Activated T-cell treated with anti-CD3 and anti-CD28 coated beads for 1 hour (primary cell): ENCODE results near the gene SLC5A10.

Experiments
- DNase-seq: peaks from one replicate; pipeline ENCODE4 v3.0.0-alpha.2; 2020; ENCODE audit warnings: low read depth

The SLC5A10 gene

DNA sequence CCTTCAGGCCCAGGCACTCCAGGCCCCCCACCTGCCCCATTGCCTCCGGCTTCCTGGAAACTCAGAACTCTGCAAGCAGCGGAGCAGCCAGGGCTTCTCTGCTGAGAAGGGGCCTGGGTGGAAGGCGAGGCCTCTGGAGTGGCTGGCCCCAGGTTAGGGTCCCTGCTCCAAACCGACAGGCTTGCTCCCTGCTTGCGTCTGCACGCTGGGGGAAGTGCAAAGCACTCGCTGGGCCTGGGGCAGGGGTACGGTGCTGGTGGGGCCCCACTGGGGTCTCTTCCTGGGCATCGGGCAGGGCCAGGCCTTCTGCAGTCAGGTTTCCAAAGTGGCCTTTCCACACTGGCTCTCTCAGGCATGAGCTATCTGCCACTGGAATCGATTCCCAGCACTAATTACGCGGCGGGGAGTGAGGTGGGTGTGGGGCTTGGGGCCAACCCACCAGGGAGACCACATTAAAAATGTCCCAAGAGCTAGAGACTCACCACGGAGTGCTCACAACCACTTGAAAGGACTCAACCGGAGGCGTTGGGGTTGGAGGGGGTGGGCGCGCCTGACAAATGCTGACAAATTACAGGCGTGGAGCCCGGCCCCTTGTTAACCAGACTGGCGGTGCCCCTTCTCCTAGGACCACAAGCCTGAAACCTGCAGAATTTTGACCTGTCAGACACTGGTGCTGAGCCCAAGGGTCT lies 34.7 kb downstream of the SLC5A10 start:
- DNase-seq: no peak

DNA sequence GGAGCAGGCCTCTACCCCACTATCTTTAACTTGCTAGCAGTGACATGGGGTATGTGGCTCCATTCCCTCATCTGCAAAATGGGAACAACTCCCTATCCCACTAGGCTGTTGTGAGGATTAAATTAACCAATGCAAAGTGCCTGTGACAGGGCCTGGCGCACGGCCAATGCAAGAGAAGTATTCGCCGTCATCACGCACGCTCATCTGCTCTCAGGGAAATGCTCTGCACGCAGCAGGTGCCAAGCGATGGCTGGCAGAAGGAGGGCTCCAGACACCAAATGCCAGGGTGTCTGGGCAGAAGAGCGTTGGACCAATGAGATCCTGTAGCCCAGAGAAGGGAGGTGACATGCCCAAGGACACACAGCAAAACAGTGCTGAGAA lies 35.3 kb downstream of the SLC5A10 start:
- DNase-seq: no peak

DNA sequence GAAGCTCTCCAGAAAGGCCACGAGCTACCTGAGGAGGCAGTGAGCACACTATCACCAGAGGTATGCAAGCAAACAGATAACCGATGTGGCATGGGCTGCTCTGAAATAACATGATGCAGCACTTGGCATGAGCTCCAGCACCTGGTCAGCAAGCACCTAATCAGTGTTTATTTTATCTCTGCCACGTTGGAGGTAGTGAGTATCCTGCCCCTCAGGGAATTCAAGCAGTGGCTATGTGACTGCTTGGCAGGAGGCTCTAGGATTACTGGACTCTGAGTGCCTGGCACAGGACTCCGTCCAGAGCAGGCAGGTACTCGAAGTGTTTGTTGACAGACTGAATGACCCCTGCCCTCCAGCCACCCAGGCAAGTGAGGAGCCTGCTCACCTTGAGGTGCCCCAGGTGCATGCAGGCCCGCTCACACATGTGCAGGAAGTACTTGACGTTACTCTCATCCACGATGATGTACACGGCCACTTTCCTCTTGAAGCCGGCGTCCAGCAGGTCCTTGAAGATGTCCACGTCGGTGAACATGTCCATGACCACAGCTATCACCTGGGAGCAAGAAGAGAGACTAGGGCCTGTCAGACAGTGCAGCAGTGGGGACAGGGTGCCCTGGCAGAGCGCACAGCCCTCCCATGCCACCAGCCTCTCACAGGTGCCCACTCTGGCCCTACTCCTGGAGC lies 36.0 kb downstream of the SLC5A10 start:
- DNase-seq: no peak

DNA sequence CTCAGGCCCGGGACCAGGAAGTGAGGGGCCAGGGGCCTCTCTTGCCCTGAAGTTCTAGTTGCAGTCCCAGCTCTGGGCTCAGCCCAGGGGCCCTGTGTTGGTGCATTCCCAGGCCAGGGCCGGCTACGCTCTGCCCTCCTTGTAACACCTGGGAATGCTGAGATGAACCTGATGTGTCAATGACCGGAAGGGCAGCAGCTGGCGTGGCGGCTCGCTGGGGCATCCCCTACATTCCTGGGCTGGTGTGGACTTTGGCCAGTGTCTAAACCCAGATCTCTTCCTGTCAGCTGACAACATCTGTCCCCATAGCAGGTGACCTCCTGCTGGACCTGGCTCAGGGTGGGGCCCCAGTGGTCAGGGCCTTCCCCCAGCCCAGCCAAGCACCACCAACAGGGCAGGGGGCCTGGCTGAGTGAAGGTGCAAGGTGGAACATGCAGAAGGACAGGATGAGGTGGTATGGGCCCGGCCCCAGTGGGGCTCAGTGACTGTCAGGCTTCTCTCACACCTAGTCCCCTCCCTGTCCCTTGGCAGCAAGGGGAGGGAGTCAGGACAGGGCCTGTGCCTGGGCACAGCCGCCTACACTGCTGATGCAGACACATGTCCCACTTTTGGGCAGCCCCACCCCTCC lies 36.7 kb downstream of the SLC5A10 start:
- DNase-seq: no peak

DNA sequence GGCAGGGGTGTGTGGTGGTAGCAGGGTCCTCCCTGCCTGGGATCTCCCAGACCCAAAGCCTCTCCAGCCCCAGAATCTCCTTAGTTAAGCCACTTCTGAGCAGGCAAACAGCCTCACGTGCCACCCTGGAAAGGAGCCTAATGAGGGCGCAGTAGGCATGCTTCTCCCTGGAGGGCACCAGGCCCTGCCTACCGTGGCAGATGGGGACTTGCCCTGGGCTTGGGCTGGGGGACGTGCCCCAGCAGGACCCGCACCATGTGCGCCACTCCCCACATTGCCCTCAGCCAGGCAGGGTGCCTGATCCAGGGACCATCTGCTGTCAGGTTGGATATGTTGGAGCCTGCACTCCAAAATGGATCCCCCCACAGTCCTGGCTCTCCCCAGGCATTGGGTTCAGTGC lies 38.4 kb downstream of the SLC5A10 start:
- DNase-seq: no peak

DNA sequence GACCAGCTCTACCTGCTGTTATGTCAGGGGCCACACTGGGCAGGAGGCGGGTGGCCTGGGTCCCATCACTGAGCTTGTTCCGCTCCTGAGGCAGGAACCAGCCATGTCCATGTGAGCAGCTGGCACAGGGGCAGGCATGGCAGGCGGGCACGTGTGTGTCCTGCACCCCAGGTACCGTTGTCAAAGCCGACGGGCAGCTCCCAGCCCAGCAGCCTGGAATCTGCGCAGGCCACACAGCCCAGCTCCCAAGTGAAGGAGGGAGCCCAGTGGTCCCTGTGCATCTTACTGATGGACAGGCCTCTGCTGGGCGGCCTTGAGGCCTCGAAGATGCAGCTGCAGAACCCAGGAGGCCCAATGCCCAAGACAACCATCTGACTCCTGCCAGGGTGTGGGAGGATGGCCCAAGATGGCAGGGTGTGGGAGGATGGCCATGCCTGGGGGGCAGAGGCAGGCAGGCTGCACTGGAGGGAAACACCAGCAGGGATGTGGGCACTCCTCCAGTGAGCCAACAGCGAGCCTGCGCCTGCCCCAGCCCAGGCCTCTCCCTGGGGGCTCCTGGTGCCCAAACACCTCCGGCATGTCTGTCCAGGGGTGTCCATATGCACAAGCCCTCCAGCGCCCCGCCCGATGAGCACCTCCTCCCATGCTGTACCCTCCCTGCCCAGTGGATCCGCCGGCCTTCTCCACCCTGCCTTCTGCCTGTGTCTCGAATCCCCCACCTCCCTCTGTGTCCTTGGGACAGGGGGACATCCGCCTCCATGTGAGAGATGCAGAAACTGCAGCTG lies 39.8 kb downstream of the SLC5A10 start:
- no peak for DNase-seq

DNA sequence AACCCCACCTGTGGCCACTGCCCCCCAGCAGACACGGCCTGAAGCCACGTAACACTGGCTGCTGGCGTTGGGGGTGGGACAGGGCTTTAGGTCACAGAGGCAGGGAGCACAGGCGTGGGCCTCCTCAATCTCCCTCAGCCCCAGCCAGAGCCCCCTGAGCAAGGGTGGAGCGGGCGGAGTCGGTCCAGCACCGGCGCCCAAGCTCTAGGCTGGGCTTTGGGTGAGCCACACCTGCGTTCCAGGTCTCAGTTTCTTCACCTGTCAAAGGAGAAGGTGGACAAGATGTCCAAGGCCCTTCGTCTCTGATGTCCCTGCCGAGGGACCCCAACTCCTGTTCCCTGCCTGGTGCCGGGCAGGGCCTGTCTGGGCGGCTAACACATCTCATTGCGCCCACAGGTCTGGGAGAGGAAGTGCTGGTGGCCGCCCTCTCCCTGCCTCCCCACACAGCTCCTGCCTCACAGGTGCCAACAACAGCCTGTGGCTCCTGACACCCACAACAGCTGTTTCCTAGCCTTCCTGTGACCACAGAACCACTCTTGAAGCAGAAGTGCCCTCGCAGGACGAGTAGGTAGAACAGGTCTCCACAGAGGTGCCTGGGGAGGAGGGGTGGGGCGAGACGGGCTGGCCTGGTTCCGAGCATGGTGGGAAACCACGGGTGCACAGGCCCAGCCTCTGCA lies 40.6 kb downstream of the SLC5A10 start:
- no peak for DNase-seq

DNA sequence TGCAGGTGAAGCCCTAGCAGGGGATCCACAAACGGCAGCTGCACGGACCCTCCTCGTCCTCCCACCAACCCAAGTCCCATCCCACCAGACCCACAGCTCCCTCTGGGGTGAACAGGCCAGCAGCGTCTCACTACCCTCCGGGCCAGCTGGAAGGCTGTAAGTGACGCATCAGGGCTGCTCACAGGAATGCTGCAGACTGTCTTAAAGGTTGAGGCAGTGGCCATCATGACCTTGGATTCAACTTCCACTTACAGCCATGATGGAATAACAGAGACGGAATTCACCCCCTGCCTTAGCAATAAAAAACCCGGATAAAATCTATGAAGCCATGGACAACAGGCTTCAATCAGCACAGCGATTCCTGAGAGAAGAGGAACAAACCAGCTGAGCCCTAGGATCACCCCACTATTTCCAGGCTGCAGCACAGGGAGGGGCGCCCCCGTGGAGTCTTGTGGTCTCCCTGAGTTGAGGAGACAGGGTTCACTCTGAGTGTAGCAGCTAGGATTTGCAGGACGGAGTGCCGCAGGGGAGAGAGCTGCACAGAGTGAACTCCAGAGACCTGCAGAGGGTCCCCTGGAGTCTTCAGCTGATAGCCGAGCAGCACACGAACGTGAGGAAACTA lies 42.1 kb downstream of the SLC5A10 start:
- no peak for DNase-seq

DNA sequence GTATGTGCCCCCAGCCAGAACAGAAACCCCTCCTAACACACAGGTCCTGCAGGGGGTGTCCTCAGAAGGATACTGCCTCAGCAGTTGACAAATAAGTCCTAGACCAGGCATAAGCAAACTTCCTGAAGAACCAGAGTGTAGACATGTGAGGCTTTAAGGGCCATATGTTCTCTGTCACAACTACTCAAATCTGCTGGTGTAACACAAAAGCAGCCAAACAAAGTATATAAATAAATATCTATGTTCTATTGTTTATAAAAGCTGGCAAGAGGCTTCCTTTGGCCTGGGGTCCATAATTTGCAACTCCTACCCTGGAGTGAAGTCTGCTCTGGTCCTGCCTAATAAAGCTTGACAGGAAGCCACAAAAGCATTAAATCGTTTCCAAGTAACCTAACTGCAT lies 42.7 kb downstream of the SLC5A10 start:
- no peak for DNase-seq

DNA sequence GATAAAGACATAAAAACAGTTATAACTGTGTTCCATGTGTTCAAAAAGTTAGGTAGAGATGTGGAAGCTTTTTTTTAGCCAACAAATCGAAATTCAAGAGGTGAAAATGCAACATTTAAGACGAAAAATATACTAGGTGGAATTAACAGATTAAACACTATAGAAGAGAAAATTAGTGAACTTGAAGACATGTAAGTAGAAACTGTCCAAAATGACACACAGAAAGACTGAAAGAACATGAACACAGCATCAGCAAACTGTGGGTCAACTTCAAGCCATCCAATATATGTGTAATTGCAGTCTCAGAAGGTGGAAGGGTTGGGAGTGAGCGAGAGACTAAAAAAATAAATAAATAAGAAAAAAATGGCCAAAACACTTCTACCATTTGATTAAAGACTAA lies 43.3 kb downstream of the SLC5A10 start:
- DNase-seq: no peak

DNA sequence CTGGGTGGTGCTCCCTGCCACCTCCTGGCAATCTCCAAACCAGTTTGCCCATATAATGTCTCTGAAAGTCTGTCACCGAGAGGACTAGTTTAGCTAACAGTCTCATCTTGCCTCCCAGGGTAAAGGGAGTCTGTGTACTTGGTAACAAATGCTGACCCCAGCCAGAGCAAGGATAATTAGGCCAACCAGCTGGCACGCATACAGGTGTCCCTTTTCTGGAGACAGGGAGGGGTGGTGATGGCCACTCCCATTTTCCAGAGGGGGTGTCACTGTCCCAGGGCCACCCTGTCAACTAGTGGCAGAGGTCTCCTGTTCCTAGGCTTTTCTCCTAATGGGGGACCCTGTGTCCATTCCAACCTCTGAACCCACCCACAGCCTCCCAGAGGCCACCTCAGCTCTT lies 44.5 kb downstream of the SLC5A10 start:
- no peak for DNase-seq

DNA sequence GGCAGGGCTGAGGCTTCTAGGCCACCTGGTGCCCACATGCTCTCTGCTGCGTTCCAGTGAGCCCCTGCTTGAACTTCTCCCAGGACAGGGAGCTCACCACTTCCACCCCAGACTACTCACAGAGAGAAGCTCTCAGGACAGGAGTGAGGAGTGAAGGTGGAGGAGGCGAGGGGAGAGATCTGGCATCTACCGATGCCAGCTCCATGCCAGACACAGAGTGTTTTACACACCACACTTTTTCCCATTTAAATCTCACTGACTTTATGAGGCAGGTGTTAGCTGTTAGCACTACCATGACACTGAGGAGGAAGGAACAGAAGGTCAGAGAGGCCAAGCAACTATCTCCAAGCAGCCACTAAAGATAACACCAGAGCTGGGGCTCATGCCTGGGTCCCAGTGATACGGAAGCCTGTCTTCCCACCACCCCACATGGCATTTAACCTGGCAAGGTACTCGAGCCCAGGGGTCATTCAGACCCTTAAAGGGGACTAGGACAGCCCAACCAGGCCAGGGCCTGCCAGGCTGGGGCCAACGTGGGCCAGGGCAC lies 45.8 kb downstream of the SLC5A10 start:
- DNase-seq: no peak

DNA sequence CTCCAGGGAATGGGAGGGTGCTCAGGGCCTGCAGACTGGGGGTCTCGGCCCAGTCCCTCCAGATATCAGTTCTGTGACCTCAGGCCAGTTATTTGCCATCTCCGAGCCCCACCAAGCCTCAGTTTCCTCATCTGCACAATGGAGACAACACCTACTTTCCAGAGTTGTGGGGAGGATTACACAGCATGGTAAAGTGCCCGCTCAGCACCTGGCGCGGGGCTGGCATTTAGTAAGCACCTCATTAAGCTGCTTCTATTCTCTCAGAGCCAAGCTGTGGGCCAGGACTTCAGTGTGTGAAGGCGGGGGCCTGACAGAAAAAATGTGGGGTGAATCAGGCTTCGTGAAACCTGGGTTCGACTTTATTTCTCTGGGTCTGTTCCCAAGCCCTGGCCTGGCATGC lies 47.4 kb downstream of the SLC5A10 start:
- no peak for DNase-seq

DNA sequence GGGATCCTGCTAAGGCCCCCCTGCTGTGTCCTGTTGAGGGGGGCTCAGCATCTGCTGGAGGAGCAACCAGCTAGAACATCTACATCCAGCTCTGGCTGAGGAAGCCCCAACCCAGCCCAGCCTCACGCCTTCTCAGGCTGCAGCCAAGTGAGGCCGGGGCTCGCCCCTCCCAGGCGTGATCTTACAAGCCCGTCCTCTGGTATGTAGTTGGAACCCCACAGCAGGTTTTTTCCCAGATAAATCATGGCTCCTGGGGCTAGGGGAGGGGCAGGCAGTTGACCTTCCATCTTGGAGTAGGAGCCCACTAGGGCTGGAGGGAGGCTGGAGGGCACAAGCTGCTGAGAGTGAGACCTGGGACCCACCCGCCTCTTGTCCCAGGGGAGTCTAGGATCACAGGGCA lies 47.9 kb downstream of the SLC5A10 start:
- no peak for DNase-seq

DNA sequence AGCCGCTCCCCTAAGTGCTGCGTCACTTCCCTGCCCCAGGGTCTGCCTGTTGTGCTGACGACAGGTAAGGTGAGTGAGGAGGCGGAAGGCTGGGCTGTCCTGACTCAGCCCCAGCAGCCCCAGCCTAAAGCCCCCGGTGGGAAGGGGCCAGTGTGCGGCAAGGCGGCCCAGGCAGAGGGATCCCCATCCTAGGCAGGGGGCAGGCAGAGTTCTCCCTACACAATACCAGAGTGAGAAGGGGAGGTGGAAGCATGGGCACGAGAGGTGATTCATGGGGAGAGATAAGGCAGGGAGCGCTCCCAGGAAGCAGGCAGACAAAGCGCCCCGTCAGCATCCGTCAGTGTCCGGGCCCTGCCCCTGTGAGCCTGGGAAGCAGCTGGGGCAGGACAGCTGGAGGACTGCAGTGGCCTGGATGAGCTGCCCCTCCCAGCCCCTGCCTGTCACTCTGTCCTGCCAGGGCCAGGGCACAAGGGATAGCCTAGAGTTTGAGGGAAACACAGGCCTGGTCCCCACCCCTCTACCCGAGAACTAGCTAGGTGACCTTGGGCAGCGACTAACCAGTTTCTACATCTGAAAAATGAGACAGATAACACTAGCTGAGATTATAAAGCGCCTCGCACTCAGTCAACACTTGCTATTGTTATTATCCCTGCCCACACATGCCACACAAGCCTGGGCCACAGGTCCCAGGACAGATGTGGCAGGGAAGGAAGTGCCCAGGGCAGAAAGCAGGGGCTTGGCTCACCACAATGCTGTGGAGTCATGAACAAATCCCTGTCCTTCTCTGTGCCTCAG lies 48.8 kb downstream of the SLC5A10 start:
- DNase-seq: no peak

DNA sequence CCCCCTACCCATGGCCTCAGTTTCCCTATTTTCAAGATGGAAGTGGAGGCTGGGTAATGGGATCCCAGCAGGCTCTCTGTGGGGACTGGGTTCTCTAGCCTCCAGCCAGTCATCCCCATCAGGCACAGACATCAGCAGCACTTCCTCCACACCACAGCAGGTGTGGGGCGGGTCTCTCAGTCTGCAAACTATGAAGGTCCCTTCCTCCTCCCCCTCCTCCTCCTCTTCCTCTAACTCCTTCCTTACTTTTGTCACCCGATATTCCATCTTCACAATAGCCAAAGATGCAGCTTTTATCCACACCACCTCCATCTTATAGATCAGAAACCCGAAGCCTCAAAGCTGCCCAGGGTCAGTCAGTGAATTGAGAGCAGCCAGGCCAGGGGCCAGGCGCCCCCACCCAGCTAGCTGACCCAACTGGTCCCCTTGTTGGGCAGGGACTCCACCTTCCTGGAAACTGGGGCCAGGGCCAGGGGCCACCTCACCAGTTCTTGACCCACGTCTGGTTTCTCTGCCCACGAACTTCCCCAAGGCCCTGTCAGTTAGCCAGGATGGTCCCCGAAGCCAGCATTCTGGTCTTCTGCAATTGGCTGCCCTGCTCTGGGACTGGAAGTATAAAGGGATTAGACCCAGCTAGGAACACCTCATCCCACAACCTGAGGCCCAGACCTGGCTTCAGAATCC lies 50.1 kb downstream of the SLC5A10 start:
- DNase-seq: no peak

DNA sequence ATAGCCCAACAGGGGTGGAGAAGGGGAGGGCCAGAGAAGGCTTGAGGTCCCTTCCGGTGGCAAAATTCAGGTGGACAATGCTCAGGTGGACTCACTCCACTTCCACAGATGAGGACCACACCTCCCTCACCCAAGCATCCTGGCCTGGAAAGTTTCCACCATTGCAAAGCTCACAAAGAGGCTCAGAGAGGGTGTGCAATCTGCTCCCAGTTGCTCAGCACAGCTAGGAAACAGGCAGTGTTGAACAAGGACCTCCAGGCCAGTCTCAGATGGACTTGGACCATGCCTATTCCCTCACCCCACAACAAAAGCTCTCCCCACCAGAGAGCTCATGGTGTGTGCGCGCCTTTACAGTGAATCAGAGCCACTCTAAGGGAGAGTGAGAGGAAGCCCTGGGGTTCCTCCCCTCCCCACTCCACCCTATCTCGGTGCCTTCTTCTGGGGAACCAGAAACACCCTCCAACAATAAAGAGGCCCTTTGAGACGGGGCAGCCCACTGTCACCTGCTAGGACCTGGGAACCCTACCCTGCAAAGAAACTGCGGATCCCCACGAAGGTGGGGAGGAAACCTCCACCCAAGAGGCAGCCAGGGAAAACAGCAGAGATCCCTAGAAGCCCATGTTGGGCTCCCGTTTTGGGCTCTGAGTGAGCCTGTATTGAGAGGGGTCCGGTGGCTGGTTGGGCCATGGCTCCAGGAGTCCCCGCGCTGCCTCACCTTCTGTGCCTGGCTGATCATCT lies 51.0 kb downstream of the SLC5A10 start:
- no peak for DNase-seq

DNA sequence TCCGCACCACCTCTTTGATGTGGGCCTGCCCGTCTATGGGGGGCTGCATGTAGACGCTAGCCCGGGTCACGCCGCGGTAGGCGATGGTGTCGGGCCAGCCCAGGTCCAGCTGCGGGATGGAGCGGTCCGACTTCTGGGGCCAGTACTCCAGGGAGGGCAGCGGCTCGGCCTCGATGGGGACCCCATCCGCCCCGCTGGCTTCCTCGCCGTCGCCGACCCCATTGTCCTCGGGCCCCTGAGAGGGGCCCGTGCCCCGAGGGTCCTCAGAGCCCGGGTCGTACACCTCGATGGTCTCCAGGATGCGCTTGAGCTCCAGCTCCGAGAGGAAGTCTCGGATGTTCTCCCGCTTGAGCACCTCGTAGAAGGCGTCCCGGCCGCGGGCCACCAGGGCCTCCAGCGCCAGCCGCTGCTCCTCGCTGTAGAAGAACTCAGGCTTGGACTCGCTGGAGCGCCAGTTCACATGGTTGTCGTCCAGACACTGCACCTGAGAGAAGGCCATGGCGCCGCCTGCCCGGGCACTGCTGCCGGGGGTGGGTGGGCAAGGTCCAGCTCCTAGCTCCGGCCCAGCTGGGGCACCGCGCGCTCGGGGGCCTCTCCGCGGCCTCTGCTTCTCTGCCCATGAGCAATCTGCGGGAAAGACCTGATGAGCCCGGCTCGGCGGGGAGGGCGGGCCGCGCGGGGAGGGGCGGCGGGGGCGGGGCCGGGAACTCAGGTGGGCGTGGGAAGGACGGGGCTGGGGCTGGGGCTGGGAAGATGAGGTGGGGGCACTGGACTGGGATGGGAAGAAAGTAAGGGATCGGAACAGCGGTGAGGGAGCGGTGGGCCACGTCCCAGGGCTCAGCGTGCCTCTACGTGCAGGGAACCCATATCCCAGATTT lies 51.8 kb downstream of the SLC5A10 start:
- peak; percentile 39 for DNase-seq
